ENCODE data around the gene MNX1.
A peak's percentile ranks its signal among the peaks of the same experiment; 100 is the strongest.

Gene MNX1

DNA sequence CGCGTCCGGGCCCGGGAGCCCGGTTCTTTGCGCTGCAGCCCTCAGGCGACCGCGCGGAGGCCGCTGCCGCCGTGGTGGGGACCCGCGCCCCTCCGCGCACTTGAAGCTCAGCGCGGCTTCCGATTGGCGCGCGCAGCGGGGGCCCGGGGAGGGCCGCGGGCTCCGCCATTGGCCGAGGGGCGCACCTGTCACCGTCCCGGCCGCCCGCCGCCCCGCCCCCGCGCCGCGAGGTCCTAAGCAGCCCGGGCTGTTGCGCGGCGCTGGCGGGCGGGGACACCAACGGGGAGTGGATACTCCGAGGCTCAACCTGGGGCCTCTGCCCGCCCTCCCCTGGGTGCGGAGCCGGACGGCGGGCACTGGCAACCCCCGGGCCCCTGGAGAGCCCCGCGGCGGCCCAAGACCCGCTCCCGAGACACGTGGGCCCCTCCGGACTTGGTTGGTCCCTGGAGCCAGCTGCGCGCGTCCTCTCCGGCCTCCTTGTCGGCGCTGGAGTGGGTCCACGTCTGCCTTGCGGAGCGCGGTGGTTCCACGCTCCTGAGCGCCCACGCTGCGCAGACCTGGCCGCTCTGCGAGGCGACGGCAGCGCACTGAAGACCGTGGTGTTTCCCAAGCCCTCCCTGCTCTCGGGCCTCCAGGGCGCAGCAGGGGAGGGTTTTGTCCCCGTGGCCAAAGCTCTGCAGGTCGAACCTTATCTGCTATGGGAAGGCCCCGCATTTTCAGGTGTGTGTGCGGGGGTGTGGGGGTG, at the start of gene MNX1:
Gene MNX1 (minus strand): TSS at position 76 of the 745 bp plus-strand sequence. CDS start 313 bp downstream, outside the sequence.
- DNase-seq (ENCODE audit: low spot score): no peak
- FAIRE-seq: no peak

DNA sequence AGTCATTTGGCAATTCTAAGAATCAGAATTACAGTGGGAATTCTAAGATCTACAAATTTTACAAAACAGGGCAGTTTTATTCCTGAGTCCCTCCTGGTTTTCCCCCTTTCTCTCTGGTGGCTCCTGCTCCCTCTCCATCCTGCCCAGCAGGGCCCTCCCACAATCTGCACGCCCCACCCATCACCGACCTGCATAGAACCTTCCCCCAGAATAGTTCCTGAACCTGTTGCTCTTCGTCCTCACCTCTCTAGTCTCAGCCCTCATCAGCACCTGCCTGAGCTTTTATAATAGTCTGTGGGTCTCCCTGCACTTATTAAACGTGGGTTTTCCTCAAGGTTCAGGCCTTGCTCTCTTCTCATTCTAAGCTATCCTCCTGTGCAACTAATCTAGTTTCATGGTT, 49.1 kb upstream of the MNX1 start:
- DNase-seq (ENCODE audit: low spot score): no peak
- no peak for FAIRE-seq

DNA sequence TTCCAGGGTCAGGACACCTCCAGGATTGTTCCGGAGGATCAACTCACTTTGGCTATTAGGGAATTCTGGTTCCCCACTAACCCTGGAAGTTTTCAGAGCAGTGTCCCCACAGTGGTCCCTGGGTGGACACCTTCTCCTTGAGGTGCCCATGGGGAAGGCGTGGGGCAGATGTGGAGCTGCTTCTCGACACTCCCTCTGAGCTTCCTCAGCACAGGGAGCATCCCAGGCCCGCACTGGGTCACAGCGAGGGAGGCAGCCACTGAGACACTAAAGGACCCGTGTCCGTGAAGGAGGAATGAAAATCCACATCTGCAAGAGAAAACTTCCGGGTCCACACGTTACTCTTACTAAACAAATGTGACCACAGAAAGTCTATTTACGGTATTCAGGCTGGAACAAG, 48.2 kb upstream of the MNX1 start:
- DNase-seq (ENCODE audit: low spot score) (no peak), FAIRE-seq (no peak)

DNA sequence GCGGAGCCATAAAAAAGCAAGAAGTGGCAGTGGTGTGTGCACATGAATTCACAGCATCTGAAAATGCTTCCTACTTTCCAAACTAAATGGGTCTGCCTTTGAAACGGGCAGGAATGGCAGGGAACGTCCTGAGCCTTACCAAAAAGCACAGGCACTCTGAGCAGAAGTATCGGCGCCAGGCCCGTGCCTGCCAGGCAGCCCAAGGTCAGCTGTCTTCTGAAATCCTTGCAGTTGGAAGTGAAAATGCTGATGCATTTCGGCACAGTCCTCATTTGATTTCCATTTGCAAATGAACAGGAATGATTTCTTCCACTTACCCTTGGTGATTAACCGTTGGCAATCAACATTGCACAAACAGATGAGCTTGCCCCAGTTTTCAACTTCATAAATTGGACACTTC, 47.6 kb upstream of the MNX1 start:
- DNase-seq (ENCODE audit: low spot score): no peak
- no peak for FAIRE-seq

DNA sequence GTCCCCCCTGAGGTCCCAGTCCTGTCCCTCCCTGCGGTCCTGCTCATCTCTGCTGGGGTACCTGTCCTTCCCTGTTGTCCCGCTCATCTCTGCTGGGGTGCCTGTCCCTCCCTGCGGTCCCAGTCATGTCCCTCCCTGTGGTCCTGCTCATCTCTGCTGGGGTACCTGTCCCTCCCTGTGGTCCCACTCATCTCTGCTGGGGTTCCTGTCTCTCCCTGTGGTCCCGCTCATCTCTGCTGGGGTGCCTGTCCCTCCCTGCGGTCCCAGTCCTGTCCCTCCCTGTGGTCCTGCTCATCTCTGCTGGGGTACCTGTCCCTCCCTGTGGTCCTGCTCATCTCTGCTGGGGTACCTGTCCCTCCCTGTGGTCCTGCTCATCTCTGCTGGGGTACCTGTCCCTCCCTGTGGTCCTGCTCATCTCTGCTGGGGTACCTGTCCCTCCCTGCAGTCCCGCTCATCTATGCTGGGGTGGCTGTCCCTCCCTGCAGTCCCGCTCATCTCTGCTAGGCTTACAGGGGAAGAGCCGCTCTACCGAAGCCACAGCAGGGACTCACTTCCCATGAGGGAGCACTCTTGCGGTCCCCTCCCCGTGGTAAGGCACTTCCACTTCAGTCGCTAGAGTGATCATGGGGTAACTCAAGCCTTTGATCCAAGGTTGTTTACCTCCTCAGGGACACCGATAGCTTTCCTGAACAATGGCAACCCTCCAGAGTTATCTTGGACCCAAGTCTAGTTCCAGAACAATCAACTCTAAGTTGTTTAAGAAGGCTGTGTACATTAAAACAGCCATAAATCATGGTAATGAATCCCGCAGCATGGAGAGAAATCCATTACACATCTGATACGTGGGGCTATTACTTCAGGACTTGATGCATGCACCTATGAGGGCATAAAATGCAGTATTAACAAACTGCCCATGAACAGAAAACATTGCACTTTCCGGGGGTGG, 46.8 kb upstream of the MNX1 start:
- no peak for DNase-seq (ENCODE audit: low spot score)
- no peak for FAIRE-seq

DNA sequence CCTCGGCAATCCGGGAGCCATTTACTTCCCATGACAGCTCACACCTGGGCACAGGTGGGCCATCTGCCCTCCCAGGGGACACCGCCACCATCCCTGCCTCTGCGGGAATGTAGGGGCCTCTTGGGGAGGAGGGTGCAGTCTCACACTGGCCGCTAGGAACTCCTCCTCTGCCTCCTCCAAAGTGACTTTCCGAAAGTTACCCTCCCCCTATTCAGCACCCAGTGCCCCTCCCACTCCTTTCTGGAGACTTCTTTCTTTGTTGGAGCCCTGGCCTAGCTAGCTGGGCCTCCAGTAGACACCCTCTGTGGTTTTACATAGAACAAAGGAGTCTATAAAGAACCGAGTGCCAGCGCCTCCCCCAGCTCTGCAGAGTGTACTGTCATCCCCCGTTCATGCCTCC, 45.8 kb upstream of the MNX1 start:
- no peak for FAIRE-seq

DNA sequence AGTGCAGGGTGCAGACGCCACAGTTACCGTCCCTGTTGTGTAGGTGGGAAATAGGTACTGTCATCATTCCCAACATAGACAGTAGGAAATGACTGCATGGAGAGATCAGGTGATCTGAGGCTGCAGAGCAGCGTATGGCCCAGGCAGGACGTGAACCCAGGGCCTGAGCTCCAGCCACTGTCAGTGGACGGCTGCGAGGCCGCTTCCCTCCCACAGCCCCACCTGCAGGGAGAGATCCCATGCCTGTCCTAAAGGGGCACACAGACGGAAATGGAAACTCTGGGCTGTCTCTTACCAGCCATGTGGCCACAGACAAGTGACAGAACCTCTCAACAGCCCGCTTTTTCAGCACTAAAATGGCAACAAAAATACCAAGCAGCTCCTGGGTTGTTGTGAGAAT, 44.5 kb upstream of the MNX1 start:
- no peak for DNase-seq (ENCODE audit: low spot score)
- FAIRE-seq: no peak

More for the DNA sequence above, 45.8 kb upstream of the MNX1 start:
- DNase-seq (ENCODE audit: low spot score): no peak

DNA sequence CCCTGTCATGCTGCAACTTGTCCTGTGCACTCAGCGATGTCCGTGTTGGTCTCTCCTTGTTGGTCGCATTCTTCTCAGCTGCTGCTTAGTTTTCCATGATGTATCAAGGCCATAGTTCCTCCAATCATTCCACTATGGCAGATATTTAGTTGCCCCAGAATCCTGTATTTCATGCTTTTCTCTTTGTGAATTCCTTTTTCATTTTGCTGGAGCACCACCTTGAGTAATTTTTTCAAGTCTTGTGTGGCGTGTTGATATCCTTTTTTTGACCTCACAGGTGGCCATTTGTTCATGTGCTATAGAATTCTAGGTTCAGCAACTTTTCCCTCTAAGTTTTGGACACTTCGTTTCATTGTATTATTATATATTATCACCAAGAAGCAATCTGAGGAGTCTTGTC, 42.7 kb upstream of the MNX1 start:
- DNase-seq (ENCODE audit: low spot score): no peak
- FAIRE-seq: no peak

DNA sequence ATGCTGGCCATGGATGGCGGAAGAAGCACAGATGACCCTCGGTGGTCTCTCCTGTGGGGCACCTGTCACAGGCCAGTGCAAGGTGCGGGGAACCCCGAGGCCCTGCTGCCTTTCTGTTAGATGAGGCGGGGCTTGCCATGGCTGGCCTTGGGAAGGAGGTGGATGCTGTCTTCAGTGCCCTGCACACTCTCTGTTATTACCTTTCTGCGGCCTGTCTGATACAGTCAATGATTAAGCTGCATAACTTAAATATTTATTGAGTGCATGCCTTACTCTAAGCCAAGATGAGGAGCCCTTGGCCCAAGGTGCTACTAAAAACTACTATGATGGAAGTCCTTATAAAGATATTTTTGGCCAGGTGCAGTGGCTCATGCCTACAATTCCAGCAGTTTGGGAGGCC, 36.7 kb upstream of the MNX1 start:
- FAIRE-seq: no peak
- no peak for DNase-seq (ENCODE audit: low spot score)

DNA sequence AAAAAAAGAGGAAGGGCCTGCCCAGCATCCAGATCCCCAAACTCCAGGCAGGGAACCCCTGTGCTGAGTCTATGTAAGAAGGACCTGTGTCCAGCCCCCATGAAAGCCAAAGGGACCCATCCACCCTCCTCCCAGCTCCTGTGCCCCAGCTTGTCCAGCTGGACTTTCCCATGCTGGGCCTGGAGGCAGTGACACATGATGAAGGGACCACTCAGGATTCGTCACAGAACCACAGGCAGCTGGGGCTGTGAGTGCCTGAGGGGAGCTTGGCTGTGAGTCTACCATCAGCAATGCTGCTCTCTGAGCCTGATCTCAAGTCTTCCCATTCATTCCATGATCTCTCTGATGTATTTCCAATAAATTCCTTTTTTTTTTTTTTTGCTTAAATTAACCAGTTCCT, 36.2 kb upstream of the MNX1 start:
- DNase-seq (ENCODE audit: low spot score) (peak; percentile 37), FAIRE-seq (no peak)

DNA sequence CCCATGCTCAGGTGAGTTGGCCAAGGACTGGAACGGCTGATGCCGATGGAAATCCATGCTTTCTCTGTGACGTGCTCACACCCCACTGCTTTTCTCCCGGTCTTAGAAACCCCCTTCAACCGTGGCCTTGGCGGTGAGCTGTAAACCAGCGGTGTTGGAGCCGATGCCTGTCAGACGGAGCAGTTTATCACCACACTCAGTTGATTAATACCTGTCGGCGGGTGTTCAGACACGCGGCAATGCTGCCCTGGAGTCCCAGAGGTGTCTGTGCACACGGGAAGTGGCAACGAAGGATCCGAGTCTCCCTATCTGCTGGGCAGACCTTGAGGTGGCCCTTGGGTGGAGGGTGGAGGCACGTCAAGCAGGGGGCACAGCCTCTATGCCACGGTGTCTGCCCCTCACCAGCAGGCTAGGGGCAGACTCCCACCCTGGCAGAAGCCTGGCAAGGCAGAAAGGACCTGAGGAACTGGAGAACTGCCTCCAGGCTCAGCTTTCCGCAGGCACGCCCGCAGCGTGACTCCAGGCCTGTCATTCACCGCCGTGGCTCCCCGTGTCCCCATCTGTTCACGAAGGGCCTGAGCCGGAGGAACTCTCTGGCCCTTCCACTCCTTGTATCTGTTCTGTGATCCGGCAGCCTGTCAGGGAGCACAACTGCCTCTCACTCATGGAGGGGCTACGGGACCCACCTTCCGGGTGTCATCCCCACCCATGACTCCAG, 34.6 kb upstream of the MNX1 start:
- DNase-seq (ENCODE audit: low spot score) (no peak), FAIRE-seq (no peak)

DNA sequence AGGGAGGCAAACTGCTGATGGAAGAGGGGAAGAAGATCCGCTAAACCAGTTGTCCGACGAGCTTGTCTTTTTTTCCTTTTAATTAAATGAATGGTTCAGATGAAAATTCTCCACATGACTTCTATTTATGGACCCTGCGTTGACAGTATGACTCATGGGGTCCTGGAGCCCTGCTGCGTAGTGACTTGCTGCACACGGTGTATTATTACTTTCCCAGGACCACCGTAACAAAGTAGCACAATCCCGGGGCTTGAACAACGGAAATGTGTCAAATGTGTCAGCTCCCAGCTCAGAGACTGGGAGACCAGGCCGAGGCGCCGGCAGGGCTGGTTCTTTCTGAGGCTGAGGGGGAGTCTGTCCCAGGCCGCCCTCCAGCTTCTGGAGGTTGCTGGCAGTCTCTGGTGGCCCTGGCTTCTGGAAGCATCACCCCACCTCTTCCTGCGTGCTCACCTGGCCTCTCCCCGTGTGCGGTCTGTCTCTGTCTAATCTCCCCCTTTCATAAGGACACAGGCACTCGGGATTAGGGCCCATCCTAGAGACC, 33.8 kb upstream of the MNX1 start:
- FAIRE-seq (no peak), DNase-seq (ENCODE audit: low spot score) (no peak)

DNA sequence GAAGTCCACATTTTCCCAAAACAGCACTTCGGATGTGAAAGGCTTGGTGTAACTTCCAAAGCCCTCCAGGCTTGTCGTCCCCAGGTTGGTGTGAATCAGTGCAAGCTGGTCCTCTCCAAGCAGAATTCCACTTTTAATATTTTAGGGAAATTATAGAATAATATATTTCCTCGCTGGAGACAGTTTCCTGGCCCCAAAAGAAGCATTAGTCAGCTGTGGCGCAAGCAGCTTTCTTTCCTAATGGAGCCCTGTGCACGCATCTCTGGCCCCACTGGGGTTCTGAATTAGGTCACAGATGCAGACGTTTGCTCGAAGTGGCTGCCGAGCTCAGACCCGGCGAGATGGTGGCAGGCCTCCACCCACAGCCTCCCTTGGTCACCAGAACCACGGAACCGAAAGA, 33.3 kb upstream of the MNX1 start:
- no peak for DNase-seq (ENCODE audit: low spot score)
- no peak for FAIRE-seq

DNA sequence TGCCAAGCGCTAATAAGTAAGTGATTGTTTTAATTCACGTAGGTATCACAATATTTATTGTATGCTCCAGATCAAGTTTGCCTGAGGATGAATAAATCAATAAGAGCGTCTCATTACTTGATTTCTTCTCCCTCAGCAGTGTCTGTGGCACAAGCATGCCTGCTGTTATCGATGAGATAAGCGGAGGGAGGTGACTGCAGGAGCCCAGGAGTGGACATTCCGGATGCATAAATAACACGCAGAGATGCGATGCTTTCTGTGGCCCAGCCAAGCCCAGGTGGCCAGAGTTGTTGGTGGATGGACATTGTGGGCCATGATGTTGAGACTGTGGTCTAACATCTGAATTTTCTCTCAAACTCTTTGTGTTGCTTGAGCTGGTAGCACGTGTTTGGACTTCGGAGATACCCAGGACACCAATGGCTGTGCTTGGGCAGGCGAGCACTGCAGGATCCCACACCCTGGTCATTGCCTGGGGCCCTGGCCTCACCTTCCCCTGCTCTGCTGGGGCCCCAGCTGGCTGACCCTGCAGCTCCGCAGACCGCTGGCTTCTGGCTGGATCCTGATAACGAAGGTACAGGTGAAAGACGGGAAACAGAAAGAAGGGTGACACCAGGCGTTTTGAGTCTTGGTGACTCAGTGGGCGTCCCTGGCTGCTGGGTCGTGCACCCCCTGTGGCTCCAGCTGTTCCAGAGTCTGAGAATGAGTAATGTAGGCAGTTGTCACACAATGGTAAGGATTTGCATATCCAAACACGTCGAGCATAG, 31.2 kb upstream of the MNX1 start:
- DNase-seq (ENCODE audit: low spot score): no peak

DNA sequence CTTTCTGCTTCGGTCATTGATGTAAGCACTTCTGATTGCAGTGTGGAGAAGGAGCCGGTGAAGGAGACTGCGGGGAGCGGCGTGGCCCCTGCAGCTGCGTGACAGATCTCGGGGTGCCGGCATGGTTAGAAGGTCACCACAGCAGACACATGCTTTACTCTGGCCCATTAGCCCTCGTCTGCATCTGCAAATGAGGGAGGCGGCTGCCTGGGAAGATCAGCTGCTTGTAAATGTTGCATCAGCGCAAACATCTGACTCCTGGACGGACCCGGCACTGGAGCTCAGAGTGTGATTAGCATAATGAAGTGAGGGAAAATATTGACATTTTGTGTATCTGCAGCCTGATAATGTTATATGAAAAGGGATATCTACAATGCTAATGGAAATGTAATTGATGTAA, 30.5 kb upstream of the MNX1 start:
- DNase-seq (ENCODE audit: low spot score) (no peak), FAIRE-seq (no peak)

More for the DNA sequence above, 31.2 kb upstream of the MNX1 start:
- FAIRE-seq: no peak

DNA sequence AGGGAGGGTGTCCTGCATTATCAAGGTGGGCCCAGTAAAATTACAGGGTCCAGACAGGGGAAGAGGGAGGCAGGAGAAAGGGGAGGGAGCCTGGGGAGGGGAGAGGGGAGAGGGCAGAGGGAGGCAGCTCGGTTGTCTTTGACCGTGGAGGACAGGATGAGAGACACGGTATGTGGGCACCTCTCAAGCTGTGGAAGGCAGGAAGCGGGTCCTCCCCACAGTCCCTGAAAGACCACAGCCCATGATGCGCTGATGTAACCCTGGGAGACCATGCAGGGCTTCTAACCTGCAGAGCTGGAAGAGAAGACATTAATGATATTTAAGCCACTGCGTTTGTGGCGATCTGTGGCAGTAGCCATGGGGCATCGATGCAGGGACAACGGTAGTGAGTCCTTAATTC, 27.2 kb upstream of the MNX1 start:
- FAIRE-seq (no peak), DNase-seq (ENCODE audit: low spot score) (no peak)

DNA sequence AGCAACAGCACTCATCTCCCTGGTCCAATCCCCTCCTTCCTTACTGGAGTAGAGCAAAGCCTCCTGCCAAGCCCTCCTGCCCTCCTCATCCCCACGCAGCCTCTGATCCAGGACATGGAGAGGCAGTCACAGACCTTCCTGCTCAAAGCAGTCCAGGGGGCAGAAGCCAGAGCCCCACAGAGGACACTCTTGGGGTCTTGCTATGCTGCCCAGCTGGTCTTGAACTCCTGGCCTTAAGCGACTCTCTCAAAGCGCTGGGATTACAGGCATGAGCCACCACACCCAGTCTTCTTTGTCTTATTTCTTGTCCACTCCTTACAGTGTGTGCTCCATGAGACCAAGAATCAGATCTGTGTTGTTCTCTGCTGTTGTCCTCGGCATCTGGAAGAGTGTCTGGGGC, 26.6 kb upstream of the MNX1 start:
- FAIRE-seq (no peak), DNase-seq (ENCODE audit: low spot score) (no peak)

DNA sequence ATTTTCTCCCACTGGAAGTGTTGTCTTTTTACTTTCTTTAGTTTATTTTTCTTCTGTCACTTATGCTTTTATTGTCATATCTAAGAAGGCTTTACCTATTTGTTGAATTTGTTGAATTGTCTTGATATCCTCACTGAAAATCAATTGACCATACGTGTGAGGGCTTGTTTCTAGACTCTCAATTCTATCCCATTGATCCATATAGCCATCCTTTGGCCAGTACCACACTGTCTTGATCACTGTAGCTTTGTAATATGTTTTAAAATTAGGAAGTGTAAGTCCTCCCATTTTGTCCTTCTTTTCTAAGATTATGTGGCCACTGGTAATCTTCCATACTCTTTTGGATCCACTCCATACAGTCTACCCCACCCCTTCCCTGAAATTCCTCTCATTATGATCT, 25.5 kb upstream of the MNX1 start:
- no peak for FAIRE-seq
- no peak for DNase-seq (ENCODE audit: low spot score)

DNA sequence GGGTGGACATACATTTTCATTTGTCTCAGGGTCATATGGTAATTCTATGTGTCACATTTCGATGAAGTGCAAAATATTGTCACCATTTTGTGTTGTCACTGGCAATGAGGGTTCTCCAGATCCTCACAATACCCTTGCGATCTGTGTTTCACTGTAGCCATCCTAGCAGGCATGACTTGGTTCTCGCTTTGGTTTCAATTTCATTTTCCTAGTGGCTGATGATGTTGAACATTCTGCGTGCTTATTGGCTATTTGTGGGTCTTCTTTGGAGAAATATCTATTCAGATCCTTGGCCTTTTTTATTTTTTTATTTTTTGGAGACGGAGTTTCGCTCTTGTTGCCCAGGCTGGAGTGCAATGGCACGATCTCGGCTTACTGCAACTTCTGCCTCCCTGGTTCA, 24.8 kb upstream of the MNX1 start:
- DNase-seq (ENCODE audit: low spot score) (no peak), FAIRE-seq (no peak)

DNA sequence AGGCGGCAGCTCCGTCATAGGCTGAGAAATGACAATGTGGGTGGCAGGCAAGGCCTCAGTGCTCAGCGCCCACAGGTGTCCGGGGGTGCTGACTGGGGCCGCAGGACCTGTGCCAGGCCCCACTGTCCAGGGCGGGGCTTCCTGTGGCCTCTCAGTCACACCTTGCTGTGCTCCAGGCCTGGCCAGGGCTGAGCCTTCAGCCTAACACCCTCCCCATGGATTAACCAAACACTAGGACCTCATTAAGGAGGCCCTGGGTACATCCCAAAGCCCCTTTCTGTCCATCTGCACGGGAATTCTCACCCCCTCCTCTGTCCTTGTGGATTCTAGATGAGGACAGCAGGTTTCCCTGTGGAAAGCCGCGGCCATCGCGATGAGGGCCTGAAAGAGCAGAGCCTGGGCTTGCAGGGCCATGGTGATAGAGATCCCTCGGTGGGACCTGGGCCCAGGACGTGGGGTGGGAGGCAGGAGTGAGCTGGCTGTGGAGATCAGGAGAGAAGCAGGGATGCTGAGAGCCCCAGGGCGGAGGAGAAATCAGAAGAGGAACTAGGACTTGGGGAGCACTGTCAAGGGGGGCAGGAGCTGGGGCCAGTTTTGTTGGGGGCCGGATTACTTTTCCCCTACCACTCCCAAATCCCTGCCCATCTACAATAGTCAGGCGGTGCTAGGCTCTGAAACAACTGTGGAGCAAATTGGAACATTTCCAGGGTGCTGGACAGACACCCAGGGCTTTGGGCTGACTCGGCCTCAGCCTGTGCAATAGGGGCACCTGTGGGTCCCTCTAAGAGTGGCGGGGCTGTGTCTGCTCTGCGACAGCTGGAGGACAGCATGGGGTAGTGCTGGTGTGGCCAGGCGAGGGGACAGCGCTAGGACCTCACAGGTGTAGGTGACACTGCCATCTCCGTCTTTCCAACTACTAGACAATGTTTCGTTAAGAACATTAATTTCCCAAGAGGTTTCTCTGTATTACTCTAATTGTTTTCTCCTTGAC, 23.3 kb upstream of the MNX1 start:
- DNase-seq (ENCODE audit: low spot score) (no peak), FAIRE-seq (no peak)
